AG04449 (cell line): ENCODE results near the gene FUT1.

Experiments
- CTCF ChIA-PET: fragments of 350-600 bp; formaldehyde crosslinking; extraction: SDS; loops from one replicate; lab custom pipeline; 2021; ENCODE audit warnings: antibody characterized with exemption; lab: Yijun Ruan, JAX
- POLR2A ChIA-PET: fragments of 400-600, 350-600 bp; formaldehyde crosslinking; extraction: SDS; loops from one replicate; lab custom pipeline; 2020; ENCODE audit warnings: antibody characterized with exemption, inconsistent platforms; lab: Yijun Ruan, JAX
- DNase-seq: peaks from one replicate; pipeline ENCODE4 v3.0.0-alpha.2; 2010; ENCODE audit warnings: low read depth, low spot score
- H3K4me3 ChIP-seq: 2 replicates; pipeline ENCODE4 v1.5.1; 2011; ENCODE audit warnings: low read depth, mild to moderate bottlenecking, control low read depth, low read length
- CTCF ChIP-seq: IDR thresholded peaks from one replicate; pipeline ENCODE4 v1.5.1; 2011; ENCODE audit warnings: mild to moderate bottlenecking, moderate library complexity, low read length, control low read depth, inconsistent platforms; ENCODE audit not compliant: insufficient read depth; ENCODE audit errors: missing control alignments

The FUT1 gene

GRCh38 chr19:48715681-48716171 is 36.7 kb downstream of the FUT1 start:
- no peak for DNase-seq
- no peak for TF ChIP-seq CTCF
- ChIA-PET POLR2A (interaction anchor here (0.7 kb wide), 1 partner anchor 9 kb away, joined by 3 read pairs; no protein-coding TSS in a partner anchor), CTCF (interaction anchor here (1.0 to 1.1 kb wide), 2 partner anchors 40 to 127 kb away, joined by 3 to 5 read pairs; no protein-coding TSS in a partner anchor)
- peak overlapping the region; percentile 63 for H3K4me3 ChIP-seq

GRCh38 chr19:48714759-48715675 is 37.4 kb downstream of the FUT1 start:
- ChIA-PET CTCF (interaction anchor here (0.7 to 3.5 kb wide), 2 partner anchors 40 to 128 kb away, joined by 3 to 23 read pairs; no protein-coding TSS in a partner anchor), POLR2A (no interaction called here)
- H3K4me3 ChIP-seq, result peak overlapping the region; percentile 63
- TF ChIP-seq CTCF, result no peak
- no peak for DNase-seq

GRCh38 chr19:48713864-48714755 is 38.3 kb downstream of the FUT1 start:
- DNase-seq, result peak; percentile 93
- ChIA-PET CTCF (interaction anchor here (0.7 to 3.5 kb wide), 5 partner anchors 12 to 128 kb away, joined by 3 to 23 read pairs (median 5); partner anchors contain the start of gene FUT2), POLR2A (interaction anchor here (0.5 to 1.8 kb wide), 2 partner anchors 14 to 56 kb away, joined by 3 to 7 read pairs; no protein-coding TSS in a partner anchor)
- TF ChIP-seq CTCF, result no peak
- H3K4me3 ChIP-seq, result peak overlapping the region; percentile 82

GRCh38 chr19:48713041-48713863 is 39.2 kb downstream of the FUT1 start:
- peak; percentile 50 for TF ChIP-seq CTCF
- peak overlapping the region; percentile 82 for H3K4me3 ChIP-seq
- POLR2A ChIA-PET, result interaction anchor here (1.8 kb wide), 1 partner anchor 13 kb away, joined by 7 read pairs; no protein-coding TSS in a partner anchor
- DNase-seq, result no peak
- CTCF ChIA-PET, result interaction anchor here (0.7 to 3.5 kb wide), 7 partner anchors 11 to 68 kb away, joined by 3 to 23 read pairs (median 3); partner anchors contain the start of gene FUT2

- ChIA-PET POLR2A (no interaction called here), CTCF (interaction anchor here (1.2 kb wide), 1 partner anchor 22 kb away, joined by 3 read pairs; no protein-coding TSS in a partner anchor)
- H3K4me3 ChIP-seq, result no peak overlapping the region
- no peak for DNase-seq
- TF ChIP-seq CTCF, result no peak
Observed at GRCh38 chr19:48711106-48711662, 41.3 kb downstream of the FUT1 start.
